OCI-LY1 (cell line): ENCODE measurements around the gene RAF1.

Experiments used
- H2AFZ ChIP-seq: fragments of 200-600 bp; sonication (generic), shearing (Covaris generic); 2 replicates; pipeline ENCODE4 v1.6.0; 2014; ENCODE audit warnings: antibody characterized with exemption, mild to moderate bottlenecking, low read length
- H3F3A ChIP-seq: fragments of 200-600 bp; sonication (generic), shearing (Covaris generic); 2 replicates; pipeline ENCODE4 v1.6.0; 2014; ENCODE audit warnings: mild to moderate bottlenecking, antibody characterized with exemption, low read length, moderate library complexity; ENCODE audit not compliant: insufficient read depth
- H3K27ac ChIP-seq: fragments of 200-600 bp; sonication (generic); 2 replicates; pipeline ENCODE4 v1.5.1; 2014; ENCODE audit warnings: low read length, mixed run types, mild to moderate bottlenecking, low read depth; ENCODE audit not compliant: poor library complexity, severe bottlenecking
- H3K27me3 ChIP-seq: fragments of 200-600 bp; sonication (generic); 2 replicates; pipeline ENCODE4 v1.6.0; 2014; ENCODE audit warnings: antibody characterized with exemption, mild to moderate bottlenecking, low read length, moderate library complexity; ENCODE audit not compliant: insufficient read depth
- H3K36me3 ChIP-seq: fragments of 200-600 bp; sonication (generic); 2 replicates; pipeline ENCODE4 v1.6.1; 2014; ENCODE audit warnings: mild to moderate bottlenecking, antibody characterized with exemption, low read length, moderate library complexity, mixed read lengths; ENCODE audit not compliant: insufficient read depth
- H3K4me1 ChIP-seq: fragments of 200-600 bp; sonication (generic); 2 replicates; pipeline ENCODE4 v1.5.1; 2014; ENCODE audit warnings: mild to moderate bottlenecking, low read length, moderate library complexity; ENCODE audit not compliant: insufficient read depth, severe bottlenecking
- H3K4me2 ChIP-seq: fragments of 200-600 bp; sonication (generic), shearing (Covaris generic); 2 replicates; pipeline ENCODE4 v1.6.1; 2014; ENCODE audit warnings: low read length
- H3K4me3 ChIP-seq: fragments of 200-600 bp; sonication (generic); 2 replicates; pipeline ENCODE4 v1.5.1; 2014; ENCODE audit warnings: low read length, low read depth, mild to moderate bottlenecking, mixed read lengths; ENCODE audit not compliant: poor library complexity, severe bottlenecking
- H3K79me2 ChIP-seq: fragments of 200-600 bp; shearing (Covaris generic); 2 replicates; pipeline ENCODE4 v1.6.1; 2016; ENCODE audit warnings: mixed run types, low read length, mixed read lengths; ENCODE audit not compliant: insufficient read depth
- H3K9ac ChIP-seq: fragments of 200-600 bp; sonication (generic), shearing (Covaris generic); 2 replicates; pipeline ENCODE4 v1.6.1; 2014; ENCODE audit warnings: mild to moderate bottlenecking, low read length, mixed read lengths
- H3K9me2 ChIP-seq: fragments of 200-600 bp; sonication (generic), shearing (Covaris generic); 2 replicates; pipeline ENCODE4 v1.6.1; 2014; ENCODE audit warnings: low read depth, mild to moderate bottlenecking, low read length, mixed read lengths
- H3K9me3 ChIP-seq: fragments of 200-600 bp; shearing (Covaris generic); 2 replicates; pipeline ENCODE4 v1.6.1; 2014; ENCODE audit warnings: low read length, mixed read lengths
- H4K20me1 ChIP-seq: fragments of 200-600 bp; sonication (generic), shearing (Covaris generic); 2 replicates; pipeline ENCODE4 v1.6.0; 2016; ENCODE audit warnings: mild to moderate bottlenecking, low read length; ENCODE audit not compliant: insufficient read depth
- EZH2 ChIP-seq: fragments of 200-600 bp; sonication (generic), shearing (Covaris generic); IDR thresholded peaks from 2 replicates; pipeline ENCODE4 v1.8.0; 2017; ENCODE audit warnings: borderline replicate concordance, mixed run types, mild to moderate bottlenecking, antibody characterized with exemption, low read length, moderate library complexity, mixed read lengths
- TF ChIP-seq, protein P1 (sequence below): fragments of 200-600 bp; sonication (generic), shearing (Covaris generic); IDR thresholded peaks from 2 replicates; pipeline ENCODE4 v1.5.1; 2017; ENCODE audit warnings: mild to moderate bottlenecking, antibody characterized with exemption, low read length, moderate library complexity, mixed read lengths

Gene RAF1

DNA sequence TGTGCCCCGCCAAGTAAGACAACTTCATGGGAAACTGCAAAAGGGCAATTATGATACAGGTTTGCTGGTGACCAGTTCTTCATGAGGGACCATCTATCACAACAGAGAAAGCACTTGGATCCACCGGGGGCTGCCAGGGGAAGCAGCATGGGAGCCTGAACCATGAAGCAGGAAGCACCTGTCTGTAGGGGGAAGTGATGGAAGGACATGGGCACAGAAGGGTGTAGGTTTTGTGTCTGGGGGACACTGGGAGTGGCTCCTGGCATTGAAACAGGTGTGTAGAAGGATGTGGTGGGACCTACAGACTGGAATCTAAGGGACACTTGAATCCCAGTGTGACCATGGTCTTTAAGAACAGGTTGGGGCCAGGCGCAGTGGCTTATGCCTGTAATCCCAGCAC, 84.5 kb downstream of the RAF1 start:
- no peak overlapping the region for H2AFZ ChIP-seq
- H3K4me1 ChIP-seq = no peaks in the 10 kb centered on the region
- no peaks in the 10 kb centered on the region for H3K27me3 ChIP-seq
- H3K36me3 ChIP-seq = peaks cover 82% of the 10 kb centered on the region
- H4K20me1 ChIP-seq = no peaks in the 10 kb centered on the region
- H3K4me3 ChIP-seq = no peak overlapping the region
- H3K9me2 ChIP-seq = no peaks in the 10 kb centered on the region
- H3K9me3 ChIP-seq = no peaks in the 10 kb centered on the region
- H3K4me2 ChIP-seq = no peak overlapping the region
- no peak overlapping the region for H3K9ac ChIP-seq
- TF ChIP-seq EZH2 = no peak
- TF ChIP-seq, protein P1, sequence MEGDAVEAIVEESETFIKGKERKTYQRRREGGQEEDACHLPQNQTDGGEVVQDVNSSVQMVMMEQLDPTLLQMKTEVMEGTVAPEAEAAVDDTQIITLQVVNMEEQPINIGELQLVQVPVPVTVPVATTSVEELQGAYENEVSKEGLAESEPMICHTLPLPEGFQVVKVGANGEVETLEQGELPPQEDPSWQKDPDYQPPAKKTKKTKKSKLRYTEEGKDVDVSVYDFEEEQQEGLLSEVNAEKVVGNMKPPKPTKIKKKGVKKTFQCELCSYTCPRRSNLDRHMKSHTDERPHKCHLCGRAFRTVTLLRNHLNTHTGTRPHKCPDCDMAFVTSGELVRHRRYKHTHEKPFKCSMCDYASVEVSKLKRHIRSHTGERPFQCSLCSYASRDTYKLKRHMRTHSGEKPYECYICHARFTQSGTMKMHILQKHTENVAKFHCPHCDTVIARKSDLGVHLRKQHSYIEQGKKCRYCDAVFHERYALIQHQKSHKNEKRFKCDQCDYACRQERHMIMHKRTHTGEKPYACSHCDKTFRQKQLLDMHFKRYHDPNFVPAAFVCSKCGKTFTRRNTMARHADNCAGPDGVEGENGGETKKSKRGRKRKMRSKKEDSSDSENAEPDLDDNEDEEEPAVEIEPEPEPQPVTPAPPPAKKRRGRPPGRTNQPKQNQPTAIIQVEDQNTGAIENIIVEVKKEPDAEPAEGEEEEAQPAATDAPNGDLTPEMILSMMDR = no peak
- H3K79me2 ChIP-seq = no peaks in the 10 kb centered on the region
- no peak overlapping the region for H3K27ac ChIP-seq
- no peaks in the 10 kb centered on the region for H3F3A ChIP-seq

DNA sequence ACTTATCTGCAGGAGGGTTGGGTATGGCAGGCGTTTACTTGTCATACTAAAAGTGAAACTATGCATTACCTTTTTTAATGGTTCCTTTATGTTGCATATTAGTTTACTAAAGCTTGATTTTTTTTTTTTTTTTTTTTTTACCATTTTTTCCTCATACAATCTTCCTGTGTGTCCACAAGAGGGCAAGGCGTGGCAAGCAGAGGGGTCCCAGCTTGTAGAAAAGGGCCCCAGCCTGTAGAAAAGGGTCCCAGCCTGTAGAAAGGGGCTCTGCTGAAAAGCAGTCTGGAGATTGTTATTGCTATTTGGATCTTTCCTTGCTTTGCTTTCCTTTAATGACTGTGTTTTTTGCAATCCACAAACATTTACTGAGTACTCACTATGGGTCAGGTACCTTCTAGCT, 85.2 kb downstream of the RAF1 start:
- H3F3A ChIP-seq = no peaks in the 10 kb centered on the region
- H2AFZ ChIP-seq = no peak overlapping the region
- H3K27me3 ChIP-seq = no peaks in the 10 kb centered on the region
- no peak overlapping the region for H3K4me2 ChIP-seq
- H3K9me3 ChIP-seq = no peaks in the 10 kb centered on the region
- H3K4me1 ChIP-seq = no peaks in the 10 kb centered on the region
- no peak overlapping the region for H3K27ac ChIP-seq
- H3K9ac ChIP-seq = no peak overlapping the region
- no peaks in the 10 kb centered on the region for H4K20me1 ChIP-seq
- no peak for TF ChIP-seq EZH2
- TF ChIP-seq, protein P1 = peak; percentile 32; the same call in 1 of the 2 replicates
- peaks cover 82% of the 10 kb centered on the region for H3K36me3 ChIP-seq
- H3K9me2 ChIP-seq = no peaks in the 10 kb centered on the region
- no peaks in the 10 kb centered on the region for H3K79me2 ChIP-seq
- H3K4me3 ChIP-seq = no peak overlapping the region

DNA sequence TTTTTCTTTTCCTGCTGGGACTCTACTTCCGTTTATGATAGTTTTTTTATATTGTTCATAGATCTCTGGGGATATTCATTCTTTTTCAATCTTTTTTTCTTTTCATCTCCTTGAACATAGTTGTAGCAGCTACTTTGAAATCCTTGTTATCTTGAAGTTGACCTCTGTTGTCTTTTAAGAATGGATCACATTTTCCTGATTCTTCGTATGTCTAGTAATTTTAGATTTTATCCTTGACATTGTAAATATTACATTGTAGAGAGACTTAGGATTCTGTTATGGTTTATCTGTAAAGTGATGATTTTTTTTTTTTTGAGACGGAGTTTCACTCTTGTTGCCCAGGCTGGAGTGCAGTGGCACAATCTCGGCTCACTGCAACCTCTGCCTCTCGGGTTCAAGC, 86.5 kb downstream of the RAF1 start:
- no peak overlapping the region for H3K4me3 ChIP-seq
- H3F3A ChIP-seq = no peaks in the 10 kb centered on the region
- no peak overlapping the region for H3K4me2 ChIP-seq
- no peaks in the 10 kb centered on the region for H3K9me2 ChIP-seq
- TF ChIP-seq EZH2 = no peak
- TF ChIP-seq, protein P1 = no peak
- H2AFZ ChIP-seq = no peak overlapping the region
- no peaks in the 10 kb centered on the region for H3K9me3 ChIP-seq
- H3K27me3 ChIP-seq = no peaks in the 10 kb centered on the region
- H3K27ac ChIP-seq = no peak overlapping the region
- H4K20me1 ChIP-seq = no peaks in the 10 kb centered on the region
- peaks cover 80% of the 10 kb centered on the region for H3K36me3 ChIP-seq
- H3K79me2 ChIP-seq = no peaks in the 10 kb centered on the region
- no peak overlapping the region for H3K9ac ChIP-seq
- H3K4me1 ChIP-seq = no peaks in the 10 kb centered on the region
